Sigmoid colon (tissue), 4 donors: ENCODE measurements around the gene DTD1.
A peak's percentile ranks its signal among the peaks of the same experiment; 100 is the strongest.

Experiments used
- EP300 ChIP-seq, 4 donors: sonication (generic); formaldehyde crosslinking; IDR thresholded peaks; one replicate each; pipeline ENCODE4 v1.6.1; 2017; ENCODE audit warnings: antibody characterized with exemption in 4 of 4
- POLR2A ChIP-seq, 2 donors: fragments of 450-650 bp; IDR thresholded peaks; one replicate each; pipeline ENCODE4 v1.6.1; 2016; ENCODE audit warnings: antibody characterized with exemption in 2 of 2, mild to moderate bottlenecking in 2 of 2, moderate library complexity in 2 of 2
- POLR2AphosphoS5 ChIP-seq, 4 donors: sonication (generic); formaldehyde crosslinking; IDR thresholded peaks; one replicate each; pipeline ENCODE4 v1.6.1; 2017; ENCODE audit warnings: antibody characterized with exemption in 4 of 4
- TF ChIP-seq, protein P1 (sequence below), 4 experiments: fragments of 450-650 bp in 3 of 4; fragments of 200-600 bp in 1 of 4; IDR thresholded peaks; one replicate each; pipeline ENCODE4 v1.5.1; 2016 to 2019; ENCODE audit warnings: antibody characterized with exemption in 4 of 4, mild to moderate bottlenecking in 3 of 4, moderate library complexity in 2 of 4

DNA sequence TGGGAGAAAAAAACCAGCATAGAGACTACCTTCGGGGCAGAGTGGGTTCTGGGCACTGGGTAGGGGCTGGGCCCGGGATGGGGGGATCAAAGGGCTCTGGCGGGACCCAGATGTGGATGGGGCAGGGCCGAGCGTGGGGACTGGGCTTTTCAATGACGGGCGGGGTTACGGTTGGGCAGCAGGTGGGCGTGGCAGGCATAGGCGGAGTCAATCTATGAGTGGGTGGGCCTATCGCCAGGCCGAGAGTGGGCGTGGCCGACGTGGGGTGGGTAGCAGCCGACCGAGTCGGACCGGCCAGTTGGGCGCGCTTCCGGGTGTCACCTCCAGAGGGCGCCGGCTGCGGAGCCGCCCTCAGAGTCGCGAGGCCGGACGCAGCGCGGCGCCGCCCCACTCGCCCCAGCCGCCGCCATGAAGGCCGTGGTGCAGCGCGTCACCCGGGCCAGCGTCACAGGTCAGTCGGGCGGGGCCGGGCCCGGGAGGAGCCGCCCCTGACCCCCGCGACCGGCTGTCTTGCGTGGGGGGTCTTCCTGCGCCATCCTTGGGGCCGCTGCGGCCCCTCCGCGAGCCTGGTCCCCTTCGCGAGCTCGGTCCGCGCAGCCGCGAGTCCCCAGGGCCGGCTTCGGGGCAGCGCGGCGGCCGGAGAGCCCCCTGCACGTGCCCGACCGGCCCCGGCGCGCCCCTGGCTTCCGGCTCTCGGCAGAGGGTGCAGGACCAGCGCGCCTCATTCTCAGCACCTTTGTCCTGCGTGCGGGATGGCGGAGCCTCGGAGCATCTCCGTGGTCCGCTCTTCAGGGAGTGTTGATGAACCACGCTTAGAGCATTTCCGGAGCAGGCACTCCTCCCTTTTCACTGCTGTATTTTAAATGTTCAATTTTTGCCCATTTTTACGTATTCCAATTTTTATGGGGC is at the start of gene DTD1:
- TF ChIP-seq, protein P1, sequence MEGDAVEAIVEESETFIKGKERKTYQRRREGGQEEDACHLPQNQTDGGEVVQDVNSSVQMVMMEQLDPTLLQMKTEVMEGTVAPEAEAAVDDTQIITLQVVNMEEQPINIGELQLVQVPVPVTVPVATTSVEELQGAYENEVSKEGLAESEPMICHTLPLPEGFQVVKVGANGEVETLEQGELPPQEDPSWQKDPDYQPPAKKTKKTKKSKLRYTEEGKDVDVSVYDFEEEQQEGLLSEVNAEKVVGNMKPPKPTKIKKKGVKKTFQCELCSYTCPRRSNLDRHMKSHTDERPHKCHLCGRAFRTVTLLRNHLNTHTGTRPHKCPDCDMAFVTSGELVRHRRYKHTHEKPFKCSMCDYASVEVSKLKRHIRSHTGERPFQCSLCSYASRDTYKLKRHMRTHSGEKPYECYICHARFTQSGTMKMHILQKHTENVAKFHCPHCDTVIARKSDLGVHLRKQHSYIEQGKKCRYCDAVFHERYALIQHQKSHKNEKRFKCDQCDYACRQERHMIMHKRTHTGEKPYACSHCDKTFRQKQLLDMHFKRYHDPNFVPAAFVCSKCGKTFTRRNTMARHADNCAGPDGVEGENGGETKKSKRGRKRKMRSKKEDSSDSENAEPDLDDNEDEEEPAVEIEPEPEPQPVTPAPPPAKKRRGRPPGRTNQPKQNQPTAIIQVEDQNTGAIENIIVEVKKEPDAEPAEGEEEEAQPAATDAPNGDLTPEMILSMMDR (IDR thresholded peaks at IDR 0.05) = peak in 3 of 4 experiments; percentile 8 to 81 (median 46)
- no peak for TF ChIP-seq EP300 (IDR thresholded peaks at IDR 0.05)
- TF ChIP-seq POLR2AphosphoS5 (IDR thresholded peaks at IDR 0.05) = peak in 2 of 4 donors; percentile 23 to 29
- TF ChIP-seq POLR2A (IDR thresholded peaks at IDR 0.05) = no peak
